Measurements from ENCODE around the gene CASS4.

The CASS4 gene

DNA sequence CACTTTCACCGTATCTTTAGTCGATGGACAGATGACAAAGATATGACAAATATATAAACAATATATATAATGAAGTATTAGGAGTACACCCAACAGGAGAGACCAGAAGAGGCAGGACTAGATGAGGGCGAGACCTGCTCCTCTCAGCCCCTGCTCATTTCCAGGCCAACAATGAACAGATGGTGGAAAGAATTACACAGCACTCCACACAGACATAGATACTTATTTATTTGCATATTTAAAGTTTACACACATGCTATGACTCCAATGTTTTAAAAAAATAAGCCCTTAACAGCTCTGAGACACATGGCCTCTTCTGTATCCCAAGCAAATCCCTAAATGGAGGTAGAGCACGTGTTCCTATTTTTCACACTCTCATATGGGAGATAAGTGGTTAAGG is 42.9 kb upstream of the CASS4 start:
- no peaks in the 10 kb centered on the region for H3K4me1 ChIP-seq
- H3K36me3 ChIP-seq (ENCODE audit: control insufficient read depth, insufficient read depth, low read length), result no peaks in the 10 kb centered on the region
- no peaks in the 10 kb centered on the region for H3K9me3 ChIP-seq (ENCODE audit: control insufficient read depth, low read length)
- no peak overlapping the region for H3K27ac ChIP-seq
- no peaks in the 10 kb centered on the region for H3K27me3 ChIP-seq (ENCODE audit: control insufficient read depth, insufficient read depth, low read length)
- H3K9ac ChIP-seq, result no peak overlapping the region
- H2AFZ ChIP-seq, result no peak overlapping the region
- no peaks in the 10 kb centered on the region for H3K79me2 ChIP-seq
- TF ChIP-seq, protein P1, sequence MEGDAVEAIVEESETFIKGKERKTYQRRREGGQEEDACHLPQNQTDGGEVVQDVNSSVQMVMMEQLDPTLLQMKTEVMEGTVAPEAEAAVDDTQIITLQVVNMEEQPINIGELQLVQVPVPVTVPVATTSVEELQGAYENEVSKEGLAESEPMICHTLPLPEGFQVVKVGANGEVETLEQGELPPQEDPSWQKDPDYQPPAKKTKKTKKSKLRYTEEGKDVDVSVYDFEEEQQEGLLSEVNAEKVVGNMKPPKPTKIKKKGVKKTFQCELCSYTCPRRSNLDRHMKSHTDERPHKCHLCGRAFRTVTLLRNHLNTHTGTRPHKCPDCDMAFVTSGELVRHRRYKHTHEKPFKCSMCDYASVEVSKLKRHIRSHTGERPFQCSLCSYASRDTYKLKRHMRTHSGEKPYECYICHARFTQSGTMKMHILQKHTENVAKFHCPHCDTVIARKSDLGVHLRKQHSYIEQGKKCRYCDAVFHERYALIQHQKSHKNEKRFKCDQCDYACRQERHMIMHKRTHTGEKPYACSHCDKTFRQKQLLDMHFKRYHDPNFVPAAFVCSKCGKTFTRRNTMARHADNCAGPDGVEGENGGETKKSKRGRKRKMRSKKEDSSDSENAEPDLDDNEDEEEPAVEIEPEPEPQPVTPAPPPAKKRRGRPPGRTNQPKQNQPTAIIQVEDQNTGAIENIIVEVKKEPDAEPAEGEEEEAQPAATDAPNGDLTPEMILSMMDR (IDR thresholded peaks at IDR 0.05), result no peak
- H3K4me2 ChIP-seq (ENCODE audit: low read length), result no peak overlapping the region
- H3K4me3 ChIP-seq (ENCODE audit: low read depth, low read length), result no peak overlapping the region

- H3K27me3 ChIP-seq (ENCODE audit: control insufficient read depth, insufficient read depth, low read length), result no peaks in the 10 kb centered on the region
- H3K4me3 ChIP-seq (ENCODE audit: low read depth, low read length), result no peak overlapping the region
- no peak overlapping the region for H3K4me2 ChIP-seq (ENCODE audit: low read length)
- TF ChIP-seq, protein P1 (IDR thresholded peaks at IDR 0.05), result no peak
- H3K79me2 ChIP-seq, result no peaks in the 10 kb centered on the region
- no peak overlapping the region for H3K9ac ChIP-seq
- no peak overlapping the region for H3K27ac ChIP-seq
- H3K4me1 ChIP-seq, result no peaks in the 10 kb centered on the region
- H3K36me3 ChIP-seq (ENCODE audit: control insufficient read depth, insufficient read depth, low read length), result no peaks in the 10 kb centered on the region
- H3K9me3 ChIP-seq (ENCODE audit: control insufficient read depth, low read length), result no peaks in the 10 kb centered on the region
- H2AFZ ChIP-seq, result no peak overlapping the region
Observed at GRCh38 chr20:56371977-56372376, 40.1 kb upstream of the CASS4 start.

DNA sequence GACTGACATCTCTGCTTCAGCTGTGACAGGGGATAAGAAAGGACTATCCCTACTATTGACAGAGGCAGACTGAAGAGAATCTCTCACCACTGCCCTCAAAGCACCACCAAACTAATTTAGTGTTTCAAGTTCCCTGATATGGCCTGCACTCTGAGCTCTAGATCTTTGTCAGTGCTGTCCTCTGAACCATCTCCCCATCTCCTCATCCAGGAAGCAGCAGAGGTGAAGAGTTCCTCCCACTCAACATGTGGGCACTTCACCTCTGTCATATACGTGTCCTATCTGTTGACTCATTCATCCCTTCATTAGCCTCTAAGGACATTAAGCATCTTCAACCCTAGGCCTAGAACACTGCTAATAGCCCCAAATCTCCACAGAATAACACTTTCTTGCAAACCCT is 39.2 kb upstream of the CASS4 start:
- TF ChIP-seq, protein P1 (IDR thresholded peaks at IDR 0.05), result no peak
- no peaks in the 10 kb centered on the region for H3K4me1 ChIP-seq
- H3K36me3 ChIP-seq (ENCODE audit: control insufficient read depth, insufficient read depth, low read length), result no peaks in the 10 kb centered on the region
- no peaks in the 10 kb centered on the region for H3K79me2 ChIP-seq
- H3K4me2 ChIP-seq (ENCODE audit: low read length), result no peak overlapping the region
- H2AFZ ChIP-seq, result no peak overlapping the region
- no peaks in the 10 kb centered on the region for H3K27me3 ChIP-seq (ENCODE audit: control insufficient read depth, insufficient read depth, low read length)
- no peak overlapping the region for H3K4me3 ChIP-seq (ENCODE audit: low read depth, low read length)
- H3K27ac ChIP-seq, result no peak overlapping the region
- H3K9me3 ChIP-seq (ENCODE audit: control insufficient read depth, low read length), result no peaks in the 10 kb centered on the region
- no peak overlapping the region for H3K9ac ChIP-seq

- Histone ChIP-seq H3K27ac (no peak overlapping the region), H3K36me3 (ENCODE audit: control insufficient read depth, insufficient read depth, low read length) (no peaks in the 10 kb centered on the region), H3K9me3 (ENCODE audit: control insufficient read depth, low read length) (no peaks in the 10 kb centered on the region), H3K4me3 (ENCODE audit: low read depth, low read length) (no peak overlapping the region), H3K4me1 (no peaks in the 10 kb centered on the region), H2AFZ (no peak overlapping the region), H3K27me3 (ENCODE audit: control insufficient read depth, insufficient read depth, low read length) (no peaks in the 10 kb centered on the region), H3K9ac (no peak overlapping the region), H3K79me2 (no peaks in the 10 kb centered on the region), H3K4me2 (ENCODE audit: low read length) (no peak overlapping the region)
- TF ChIP-seq, protein P1 (IDR thresholded peaks at IDR 0.05), result no peak
Observed at GRCh38 chr20:56373942-56374341, 38.1 kb upstream of the CASS4 start.

DNA sequence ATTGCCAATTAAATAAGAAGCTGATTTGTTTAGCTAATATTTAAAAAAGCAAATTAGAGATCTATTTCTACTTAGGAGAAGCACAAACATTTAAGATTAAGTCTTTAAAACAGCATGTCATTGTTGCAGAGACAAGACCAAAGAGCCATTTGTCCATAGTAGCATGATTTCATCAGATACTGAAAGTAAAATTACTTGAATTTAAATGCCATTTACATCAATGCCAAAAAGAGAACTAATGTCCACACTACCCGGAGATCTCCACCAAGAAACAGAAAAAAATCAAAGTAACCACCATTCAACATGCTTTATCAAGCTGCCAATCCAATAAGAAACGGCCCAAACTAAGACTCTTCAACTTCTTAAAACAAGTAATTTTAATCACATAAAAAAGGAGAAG is 35.7 kb upstream of the CASS4 start:
- Histone ChIP-seq H3K79me2 (no peaks in the 10 kb centered on the region), H3K9me3 (ENCODE audit: control insufficient read depth, low read length) (no peaks in the 10 kb centered on the region), H3K27ac (no peak overlapping the region), H3K27me3 (ENCODE audit: control insufficient read depth, insufficient read depth, low read length) (no peaks in the 10 kb centered on the region), H3K9ac (no peak overlapping the region), H3K4me3 (ENCODE audit: low read depth, low read length) (no peak overlapping the region), H3K4me2 (ENCODE audit: low read length) (no peak overlapping the region), H3K4me1 (no peaks in the 10 kb centered on the region), H3K36me3 (ENCODE audit: control insufficient read depth, insufficient read depth, low read length) (no peaks in the 10 kb centered on the region), H2AFZ (no peak overlapping the region)
- TF ChIP-seq, protein P1 (IDR thresholded peaks at IDR 0.05), result no peak
